HG03575 (cell line): ENCODE results near the gene SNRPA1.

Source experiments
- ATAC-seq: cut with Tn5 transposase; IDR thresholded peaks from one replicate; pipeline ENCODE4 v1.9.1; 2021; ENCODE audit not compliant: unreplicated experiment, insufficient number of reproducible peaks, low FRiP score; ENCODE audit errors: extremely low read depth

SNRPA1 gene

GRCh38 chr15:101267320-101268104 lies 27.5 kb downstream of the SNRPA1 start:
- ATAC-seq, result no peak

DNA sequence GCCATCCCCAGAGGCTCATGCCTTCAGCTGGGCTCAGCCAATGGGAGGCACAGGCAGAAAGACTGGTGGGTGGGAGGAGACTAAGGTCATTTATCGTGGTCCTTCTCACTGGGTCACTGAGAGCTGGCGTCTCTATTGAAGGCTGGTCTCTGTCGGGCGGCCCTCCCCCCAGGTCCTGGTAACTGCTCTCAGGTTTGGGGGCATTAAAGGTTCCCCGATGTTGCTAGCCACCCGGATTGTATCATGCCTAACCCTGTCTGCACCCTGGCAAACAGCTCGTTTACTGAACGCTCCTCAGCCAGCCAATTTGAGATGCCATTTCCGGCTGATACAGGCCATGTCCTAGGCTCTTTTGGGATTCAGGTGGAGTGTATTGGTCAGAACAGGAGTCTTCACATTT lies 28.3 kb downstream of the SNRPA1 start:
- no peak for ATAC-seq

DNA sequence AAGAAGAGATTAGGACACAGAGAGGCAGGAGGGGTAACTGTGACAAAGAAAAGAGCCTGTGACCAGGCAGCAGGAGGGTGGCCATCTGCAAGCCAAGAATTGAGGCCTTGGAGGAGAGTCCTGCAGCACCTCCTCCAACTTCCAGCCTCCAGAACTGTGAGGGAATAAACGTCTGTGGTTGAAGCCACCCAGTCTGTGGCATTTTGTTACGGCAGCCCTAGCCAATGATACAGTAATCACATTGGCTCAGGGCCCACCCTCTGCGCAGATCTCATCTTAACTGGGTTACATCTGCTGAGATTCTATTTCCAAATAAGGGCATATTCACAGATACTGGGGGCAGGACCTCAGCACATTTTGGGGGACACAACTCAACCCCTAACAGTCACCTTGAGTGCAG lies 29.0 kb downstream of the SNRPA1 start:
- ATAC-seq, result no peak

- ATAC-seq, result no peak
Observed at GRCh38 chr15:101264911-101265641, 30.0 kb downstream of the SNRPA1 start.

DNA sequence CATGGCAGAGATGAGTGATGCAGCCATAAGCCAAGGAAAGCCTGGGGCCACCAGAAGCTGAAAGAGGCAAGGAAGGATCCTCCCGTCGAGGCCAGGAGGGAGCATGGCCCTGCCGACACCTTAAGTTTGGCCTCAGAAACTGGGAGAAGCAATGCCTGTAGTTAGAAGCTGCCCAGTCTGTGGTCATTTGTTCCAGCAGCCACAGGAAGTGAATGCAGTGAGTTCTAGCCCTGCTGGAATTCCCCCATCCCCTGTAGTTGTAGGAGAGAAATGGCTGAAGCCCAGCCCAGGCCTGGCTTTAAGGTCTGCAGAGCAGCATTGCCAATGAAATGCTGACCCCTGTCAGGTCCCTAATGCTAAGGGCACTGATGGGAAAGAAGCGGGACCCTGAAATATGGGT lies 31.0 kb downstream of the SNRPA1 start:
- ATAC-seq, result no peak

DNA sequence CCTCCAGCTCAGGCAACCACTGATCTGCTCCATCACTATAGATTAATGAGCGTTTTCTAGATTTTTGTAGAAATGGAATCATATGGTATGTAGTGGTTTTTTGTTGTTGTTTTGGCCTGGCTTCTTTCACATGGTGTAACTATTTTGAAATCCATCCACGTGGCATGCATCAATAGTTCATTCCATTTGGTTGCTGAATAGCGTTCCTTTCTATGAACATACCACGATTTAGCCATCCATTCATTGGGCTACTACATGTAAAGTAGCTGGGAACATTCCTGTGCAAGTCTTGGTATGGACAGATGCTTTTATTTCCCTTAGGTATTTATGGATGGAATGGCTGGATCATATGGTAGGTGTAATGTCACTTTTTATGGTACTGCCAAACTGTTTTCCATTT lies 32.5 kb downstream of the SNRPA1 start:
- ATAC-seq, result no peak

- no peak for ATAC-seq
Observed at GRCh38 chr15:101258238-101259144, 36.6 kb downstream of the SNRPA1 start.

GRCh38 chr15:101256757-101257156 lies 38.3 kb downstream of the SNRPA1 start:
- ATAC-seq, result no peak

GRCh38 chr15:101255615-101256241 lies 39.3 kb downstream of the SNRPA1 start:
- ATAC-seq, result no peak

DNA sequence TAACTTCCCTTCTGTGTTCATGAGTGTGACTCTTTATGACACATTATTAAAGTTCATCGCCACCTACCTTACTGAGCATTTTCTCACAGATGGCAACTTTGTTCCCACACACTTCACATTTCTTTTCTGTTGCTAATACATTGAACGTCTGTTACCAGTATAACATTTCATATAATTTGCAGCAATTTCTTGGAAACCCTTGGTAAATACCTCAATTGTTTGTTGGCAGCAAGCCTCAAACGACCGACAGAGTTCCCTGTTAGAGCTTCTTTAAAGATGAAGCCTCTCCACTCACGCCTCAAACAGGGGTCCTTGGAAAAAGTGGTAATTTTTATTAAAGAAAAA lies 40.0 kb downstream of the SNRPA1 start:
- ATAC-seq, result no peak

- ATAC-seq, result no peak
Observed at GRCh38 chr15:101254157-101255050, 40.6 kb downstream of the SNRPA1 start.

DNA sequence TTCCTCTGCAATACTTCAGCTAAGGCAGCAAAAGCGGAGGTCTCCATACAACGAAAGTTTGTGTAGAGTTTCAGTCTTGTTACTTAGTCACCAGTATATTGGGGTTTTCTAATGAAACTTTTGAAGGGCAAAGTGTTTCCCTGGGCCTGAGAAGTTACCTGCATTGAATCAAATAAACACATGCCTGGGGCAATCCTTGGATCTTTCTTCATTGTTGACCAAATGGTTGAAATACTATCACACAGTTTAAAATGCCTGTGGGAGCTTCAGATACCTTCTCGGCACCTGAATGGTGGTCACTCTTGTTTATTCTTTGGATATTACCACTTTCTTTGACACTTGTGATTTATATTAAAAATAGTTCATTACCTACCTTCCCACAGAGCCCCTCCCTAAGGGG lies 42.2 kb downstream of the SNRPA1 start:
- no peak for ATAC-seq

GRCh38 chr15:101251830-101252820 lies 42.9 kb downstream of the SNRPA1 start, which contains the start of gene CHSY1:
Gene CHSY1 (minus strand): TSS chr15:101252048. CDS start chr15:101251456, 592 bp downstream.
- no peak for ATAC-seq

DNA sequence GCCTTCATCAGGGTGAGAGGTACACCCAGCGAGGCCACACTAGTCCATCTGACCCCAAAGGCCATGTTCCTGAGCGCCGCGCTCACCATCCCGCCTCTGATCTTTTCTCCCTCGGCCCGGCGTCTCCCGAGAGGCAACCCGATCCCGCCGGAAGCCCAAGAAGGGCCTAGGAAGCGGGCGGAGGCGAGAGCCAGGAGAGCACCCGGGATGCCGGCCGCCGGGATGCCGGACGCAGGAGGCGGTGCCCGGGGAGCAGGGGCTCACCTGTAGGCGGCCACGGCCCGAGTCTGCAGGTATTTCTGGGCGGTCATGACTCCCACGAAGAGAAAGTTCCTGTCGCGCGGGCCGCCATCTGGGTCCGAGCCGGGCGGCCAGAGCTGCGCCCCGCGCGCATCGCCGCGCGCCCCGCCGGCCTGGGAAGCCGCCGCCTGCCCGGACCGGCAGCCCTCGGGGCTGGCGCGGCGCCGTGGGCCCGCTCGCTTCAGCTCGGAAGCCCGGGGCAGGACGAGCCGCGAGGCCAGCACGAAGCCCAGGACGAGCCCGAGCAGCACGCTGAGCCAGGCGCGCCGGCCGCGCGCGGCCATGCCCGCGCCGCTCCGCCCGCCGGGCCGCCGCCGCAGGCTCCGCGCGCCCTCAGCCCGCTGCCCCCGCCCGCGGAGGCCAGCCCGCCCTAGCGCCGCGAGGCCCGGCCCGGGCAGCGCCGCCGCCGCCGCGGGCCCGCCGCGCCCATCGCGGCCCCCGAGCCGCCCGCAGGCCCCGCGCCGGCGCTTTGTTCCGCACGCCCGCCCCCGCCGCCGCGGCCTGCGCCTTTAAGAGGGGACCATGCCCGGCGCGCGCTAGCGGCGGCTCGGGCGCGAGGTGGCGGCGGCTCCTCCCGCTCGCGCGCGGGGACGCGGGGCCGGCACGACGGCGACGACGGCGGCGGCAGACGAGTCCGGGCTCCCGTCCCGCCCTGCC lies 43.9 kb downstream of the SNRPA1 start:
- ATAC-seq, result no peak

GRCh38 chr15:101250341-101250831 lies 44.7 kb downstream of the SNRPA1 start:
- ATAC-seq, result no peak

- no peak for ATAC-seq
Observed at GRCh38 chr15:101248274-101248673, 46.8 kb downstream of the SNRPA1 start.
